HepG2 (cell line): ENCODE data around the gene JMJD1C. TPM values are rescaled to one million over a fixed set of nuclear protein-coding genes. Genes with fewer than 3 reads are reported as not detected.

ENCODE experiments used
- ATAC-seq: fragments of 200-7000 bp; cut with Tn5 transposase; 3 replicates; pipeline ENCODE4 v1.9.1; 2020; ENCODE audit warnings: mild to moderate bottlenecking, moderate library complexity
- BruUV-seq: library from RNA; stranded (reverse); fragments of 400-500 nt; replicated peaks from 2 replicates; lab custom pipeline; 2021; lab: Mats Ljungman, UMichigan
- CTCF ChIA-PET: fragments of 300-600 bp; formaldehyde crosslinking; extraction: SDS; loops from one replicate; lab custom pipeline; 2021; ENCODE audit warnings: low total read pairs, inconsistent platforms, low intra/inter-chr PET ratio; lab: Yijun Ruan, JAX
- POLR2A ChIA-PET: fragments of 350-600 bp; sonication (Branson Sonifier 250); formaldehyde crosslinking; loops from one replicate; lab custom pipeline; 2020; ENCODE audit warnings: antibody characterized with exemption, inconsistent platforms; lab: Yijun Ruan, JAX
- DNase-seq: peaks from one replicate; pipeline ENCODE4 v3.0.0-alpha.2; 2015; ENCODE audit warnings: low spot score
- FAIRE-seq: peaks from 3 replicates; lab custom pipeline; 2011; peaks lifted over from hg19 to GRCh38; lab: Jason Lieb, UNC
- H2AFZ ChIP-seq: one replicate; pipeline ENCODE4 v1.6.1; 2011; ENCODE audit warnings: low read length, inconsistent platforms
- H3K27ac ChIP-seq: fragments of 300-600 bp; 3 replicates; pipeline ENCODE4 v1.8.0; 2011; ENCODE audit warnings: mixed run types, mild to moderate bottlenecking, mixed read lengths, low read length, inconsistent platforms; ENCODE audit not compliant: insufficient read depth; ENCODE audit errors: extremely low read length
- H3K27me3 ChIP-seq, 2 experiments: fragments of 200-600 bp in 1 of 2; 2 replicates in 1 of 2; 3 replicates in 1 of 2; pipeline versions ENCODE4 v1.6.0 to v1.8.0; 2011; ENCODE audit warnings: low read length in 2 of 2, mild to moderate bottlenecking in 2 of 2, moderate library complexity in 2 of 2, inconsistent platforms in 1 of 2; ENCODE audit not compliant: insufficient read depth in 2 of 2, control insufficient read depth in 1 of 2
- H3K36me3 ChIP-seq, 2 experiments: fragments of 200-600 bp in 1 of 2; replicated peaks in 1 of 2; 2 replicates in 1 of 2; 3 replicates in 1 of 2; pipeline versions ENCODE4 v1.5.1 to v1.8.0; 2011; ENCODE audit warnings: low read length in 2 of 2, inconsistent platforms in 1 of 2; ENCODE audit not compliant: insufficient read depth in 2 of 2, control insufficient read depth in 1 of 2
- H3K4me1 ChIP-seq: 2 replicates; pipeline ENCODE4 v1.5.1; 2012; ENCODE audit warnings: low read length, inconsistent platforms; ENCODE audit not compliant: insufficient read depth
- H3K4me2 ChIP-seq: 2 replicates; pipeline ENCODE4 v1.6.0; 2011; ENCODE audit warnings: low read depth, low read length, inconsistent platforms
- H3K4me3 ChIP-seq, 3 experiments: fragments of 200-600 bp in 1 of 3; sonication (generic), shearing (Covaris generic) in 1 of 3; replicated peaks in 1 of 3; 2 replicates each; pipeline ENCODE4 v1.5.1; 2011 to 2016; ENCODE audit warnings: low read length in 3 of 3, inconsistent platforms in 2 of 3, low read depth in 2 of 3, mild to moderate bottlenecking in 2 of 3, control low read depth in 1 of 3, mixed read lengths in 1 of 3; ENCODE audit not compliant: insufficient read depth in 1 of 3
- H3K79me2 ChIP-seq: one replicate; pipeline ENCODE4 v1.6.1; 2011; ENCODE audit warnings: low read length, inconsistent platforms; ENCODE audit not compliant: insufficient read depth
- H3K9ac ChIP-seq: 2 replicates; pipeline ENCODE4 v1.6.0; 2011; ENCODE audit warnings: mild to moderate bottlenecking, low read depth, low read length, inconsistent platforms; ENCODE audit not compliant: insufficient read depth
- H3K9me3 ChIP-seq: 2 replicates; pipeline ENCODE4 v1.5.1; 2012; ENCODE audit warnings: mild to moderate bottlenecking, low read length
- H4K20me1 ChIP-seq: 2 replicates; pipeline ENCODE4 v1.6.0; 2011; ENCODE audit warnings: inconsistent platforms, mild to moderate bottlenecking, low read length, moderate library complexity; ENCODE audit not compliant: insufficient read depth
- CCAR2 ChIP-seq: fragments of 200-400 bp; formaldehyde crosslinking; optimal IDR thresholded peaks from 2 replicates; pipeline ENCODE3; 2018; ENCODE audit warnings: low read depth, mild to moderate bottlenecking, low read length, moderate library complexity
- ETV5 ChIP-seq: IDR thresholded peaks from 2 replicates; pipeline ENCODE4 v1.6.1; 2018; ENCODE audit warnings: missing biosample characterization, missing genetic modification reagents, inconsistent platforms, borderline replicate concordance
- HDAC1 ChIP-seq: sonication (generic); formaldehyde crosslinking; IDR thresholded peaks from 2 replicates; pipeline ENCODE4 v1.5.1; 2020; ENCODE audit warnings: mild to moderate bottlenecking, missing genetic modification reagents
- HOXA3 ChIP-seq: sonication (generic); formaldehyde crosslinking; IDR thresholded peaks from 2 replicates; pipeline ENCODE4 v1.5.0; 2020; ENCODE audit warnings: missing genetic modification reagents
- MAFK ChIP-seq, 2 experiments: IDR thresholded peaks in 1 of 2; conservative IDR thresholded peaks in 1 of 2; 2 replicates each; pipeline ENCODE4 v1.6.1; 2011; ENCODE audit warnings: improper control_type of control experiment in 2 of 2, low read length in 2 of 2
- MXD4 ChIP-seq: IDR thresholded peaks from 2 replicates; pipeline ENCODE4 v1.6.1; 2016; ENCODE audit warnings: mild to moderate bottlenecking, missing biosample characterization, missing genetic modification reagents
- NCOA1 ChIP-seq: sonication (generic); formaldehyde crosslinking; IDR thresholded peaks from 2 replicates; pipeline ENCODE4 v1.9.0; 2021; ENCODE audit warnings: missing genetic modification reagents
- PCBP1 ChIP-seq: fragments of 200-400 bp; formaldehyde crosslinking; IDR thresholded peaks from 2 replicates; pipeline ENCODE4 v1.6.1; 2017; ENCODE audit warnings: mild to moderate bottlenecking, low read depth, low read length, borderline replicate concordance
- SMAD1 ChIP-seq: sonication (generic); formaldehyde crosslinking; IDR thresholded peaks from 2 replicates; pipeline ENCODE4 v1.4.0; 2020; ENCODE audit warnings: missing genetic modification reagents, low read depth, mild to moderate bottlenecking, borderline replicate concordance
- SOX13 ChIP-seq, 3 experiments: fragments of 450-650 bp in 1 of 3; sonication (generic) in 1 of 3; formaldehyde crosslinking in 1 of 3; IDR thresholded peaks in 2 of 3; conservative IDR thresholded peaks in 1 of 3; 2 replicates each; pipeline versions ENCODE4 v1.5.0 to v1.6.1; 2016 to 2020; ENCODE audit warnings: antibody characterized with exemption in 1 of 3, mild to moderate bottlenecking in 1 of 3, missing compliant biosample characterization in 1 of 3, missing genetic modification reagents in 1 of 3, moderate library complexity in 1 of 3
- ZBTB20 ChIP-seq: sonication (generic); formaldehyde crosslinking; IDR thresholded peaks from 2 replicates; pipeline ENCODE4 v1.8.1; 2023; ENCODE audit warnings: missing genetic modification reagents, low read depth, mild to moderate bottlenecking, borderline replicate concordance
- ZFP41 ChIP-seq: sonication (generic); formaldehyde crosslinking; IDR thresholded peaks from 2 replicates; pipeline ENCODE4 v1.4.0; 2020; ENCODE audit warnings: mild to moderate bottlenecking, missing genetic modification reagents, borderline replicate concordance
- ZNF331 ChIP-seq: sonication (generic); formaldehyde crosslinking; IDR thresholded peaks from 2 replicates; pipeline ENCODE4 v1.4.0; 2020; ENCODE audit warnings: missing genetic modification reagents
- ZNF577 ChIP-seq: sonication (generic); formaldehyde crosslinking; IDR thresholded peaks from 2 replicates; pipeline ENCODE4 v1.4.0; 2020; ENCODE audit warnings: mild to moderate bottlenecking, low read depth, missing genetic modification reagents, borderline replicate concordance
- WGBS: methylation state at CpG from one replicate; pipeline ENCODE4 v1.1.6; 2017; ENCODE audit warnings: low lambda C conversion rate; 5-methylcytosine and 5-hydroxymethylcytosine counted together
- in situ Hi-C: cut with HindIII; loops from 2 replicates; pipeline ENCODE4 v1.10.0; 2017; ENCODE audit warnings: low pct_unique_long_range_greater_than_20kb; ENCODE audit not compliant: extremely low pct_ligation_motif_present
- intact Hi-C: fragments of 100-400 bp; cut with micrococcal nuclease; formaldehyde crosslinking; loops from one replicate; pipeline ENCODE4 v1.10.0; 2022; ENCODE audit not compliant: unreplicated experiment
- polyA plus RNA-seq, 8 experiments: library from polyadenylated mRNA; depleted of rRNA in 3 of 8; stranded (reverse) in 7 of 8; unstranded in 1 of 8; fragments of >200 nt; fragmentation: Illumina TruSeq in 4 of 8; extraction: Trizol in 4 of 8; gene quantifications; 2 replicates each; pipeline versions ENCODE4 v1.2.1 to v1.2.3, GENCODE V29; 2011 to 2016; ENCODE audit warnings: low read depth in 4 of 8, missing spikeins in 1 of 8, mixed read lengths in 1 of 8; ENCODE audit not compliant: insufficient read depth in 1 of 8
- total RNA-seq, 5 experiments: library from RNA; depleted of rRNA; stranded (reverse); fragments of >200 nt; fragmentation: Illumina TruSeq; extraction: Trizol; gene quantifications; 2 replicates each; pipeline ENCODE4 v1.2.3, GENCODE V29; 2016; ENCODE audit warnings: low read depth in 1 of 5
- TF ChIP-seq, protein P1 (sequence below): sonication (generic); formaldehyde crosslinking; IDR thresholded peaks from 2 replicates; pipeline ENCODE4 v1.9.0; 2022; ENCODE audit warnings: missing genetic modification reagents, mild to moderate bottlenecking, borderline replicate concordance
- TF ChIP-seq, protein P2 (sequence below): sonication (generic); formaldehyde crosslinking; IDR thresholded peaks from 2 replicates; pipeline ENCODE4 v1.4.0; 2020; ENCODE audit warnings: mild to moderate bottlenecking, missing genetic modification reagents

The JMJD1C gene
- total and polyA plus RNA-seq, 2 of the 13 experiments (the other 11 are each of a cell fraction or from before 2014, with no cell fraction given), result 42.3 to 42.7 TPM

DNA sequence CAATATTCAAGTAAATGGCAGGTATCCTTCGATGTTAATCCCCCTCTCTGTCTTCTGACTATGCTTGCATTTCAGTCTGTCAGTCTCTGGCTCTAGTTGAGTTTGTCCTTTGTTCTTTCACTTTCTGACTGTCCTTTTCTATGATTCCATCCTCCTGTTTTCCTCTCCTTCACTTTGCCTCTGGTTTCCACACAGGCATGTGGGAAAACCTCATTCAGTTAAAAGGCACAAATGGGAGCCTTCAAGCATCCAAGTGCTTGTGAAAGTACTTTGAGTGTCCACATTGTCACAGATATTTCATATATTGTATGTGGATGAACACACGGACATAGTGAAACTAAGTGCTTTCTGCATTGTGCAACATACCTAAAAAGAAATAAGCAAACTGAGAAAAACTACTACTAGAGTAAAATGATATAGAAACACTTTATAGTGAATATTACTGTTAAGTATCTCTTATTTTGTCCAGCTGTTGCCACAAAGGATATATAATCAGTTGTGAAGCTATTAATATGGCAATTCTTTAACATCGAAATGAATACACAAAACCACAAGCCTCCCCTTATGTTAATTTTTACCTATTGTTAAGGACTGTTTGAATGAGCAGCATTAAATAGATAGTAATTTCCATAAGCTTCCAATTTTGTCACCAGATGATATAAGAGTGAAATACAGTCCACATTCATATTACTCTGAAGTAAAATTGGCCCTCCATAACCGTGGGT is 260.9 kb downstream of the JMJD1C start:
- CTCF ChIA-PET, result no interaction called here
- H3K9ac ChIP-seq, result no peak overlapping the region
- intact Hi-C loops (no loop called here), in situ Hi-C loops (no loop called here)
- H3K9me3 ChIP-seq, result no peaks in the 10 kb centered on the region
- ATAC-seq, result no peak
- H3K4me1 ChIP-seq, result no peaks in the 10 kb centered on the region
- H2AFZ ChIP-seq, result no peak overlapping the region
- peaks cover 27 to 60% of the 10 kb centered on the region in 2 experiments for H3K36me3 ChIP-seq
- no peak for FAIRE-seq
- TF ChIP-seq PCBP1, result no peak
- TF ChIP-seq SOX13 (IDR thresholded peaks at IDR 0.05), result no peak
- TF ChIP-seq SOX13 (CRISPR knock-in tag; conservative IDR thresholded peaks at IDR 0.05 in 1 of 2, IDR thresholded peaks at IDR 0.05 in 1 of 2), result no peak
- no peak for TF ChIP-seq ZFP41 (CRISPR knock-in tag)
- TF ChIP-seq, protein P1, sequence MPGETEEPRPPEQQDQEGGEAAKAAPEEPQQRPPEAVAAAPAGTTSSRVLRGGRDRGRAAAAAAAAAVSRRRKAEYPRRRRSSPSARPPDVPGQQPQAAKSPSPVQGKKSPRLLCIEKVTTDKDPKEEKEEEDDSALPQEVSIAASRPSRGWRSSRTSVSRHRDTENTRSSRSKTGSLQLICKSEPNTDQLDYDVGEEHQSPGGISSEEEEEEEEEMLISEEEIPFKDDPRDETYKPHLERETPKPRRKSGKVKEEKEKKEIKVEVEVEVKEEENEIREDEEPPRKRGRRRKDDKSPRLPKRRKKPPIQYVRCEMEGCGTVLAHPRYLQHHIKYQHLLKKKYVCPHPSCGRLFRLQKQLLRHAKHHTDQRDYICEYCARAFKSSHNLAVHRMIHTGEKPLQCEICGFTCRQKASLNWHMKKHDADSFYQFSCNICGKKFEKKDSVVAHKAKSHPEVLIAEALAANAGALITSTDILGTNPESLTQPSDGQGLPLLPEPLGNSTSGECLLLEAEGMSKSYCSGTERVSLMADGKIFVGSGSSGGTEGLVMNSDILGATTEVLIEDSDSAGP (CRISPR knock-in tag), result no peak
- peaks cover 2% of the 10 kb centered on the region; the same call in 1 of the 2 replicates for H4K20me1 ChIP-seq
- no peak overlapping the region for H3K4me3 ChIP-seq
- BruUV-seq, result no TSS peak
- H3K27me3 ChIP-seq, result no peaks in the 10 kb centered on the region
- WGBS, result 98% methylated on average over 4 of the region's 4 CpGs
- no peak for DNase-seq
- no peak overlapping the region for H3K27ac ChIP-seq
- H3K4me2 ChIP-seq, result no peak overlapping the region
- H3K79me2 ChIP-seq, result no peaks in the 10 kb centered on the region
- POLR2A ChIA-PET, result no interaction called here

DNA sequence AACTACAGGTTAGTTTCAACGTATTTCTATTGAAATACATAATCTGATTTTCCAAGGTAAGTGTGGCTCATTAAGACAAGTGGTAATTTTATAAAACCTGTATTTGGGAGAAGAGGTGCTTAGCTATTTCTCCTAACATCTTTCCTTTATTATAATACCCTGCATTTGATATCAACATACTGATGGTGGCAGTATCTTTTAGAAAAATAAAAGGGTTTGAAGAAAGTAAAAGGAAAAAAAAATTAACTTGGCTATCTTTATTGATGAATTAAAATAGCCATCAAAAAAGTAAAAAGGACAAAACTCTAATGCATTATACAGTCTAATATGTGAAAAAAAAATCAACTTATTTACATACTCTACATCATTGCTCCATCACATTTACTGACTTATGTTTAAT is 264.7 kb downstream of the JMJD1C start:
- no peaks in the 10 kb centered on the region for H3K79me2 ChIP-seq
- POLR2A ChIA-PET, result no interaction called here
- no peak overlapping the region for H3K9ac ChIP-seq
- DNase-seq (no peak), ATAC-seq (no peak), FAIRE-seq (no peak)
- in situ Hi-C loops (no loop called here), intact Hi-C loops (no loop called here)
- CTCF ChIA-PET, result no interaction called here
- WGBS, result 0% methylated on average over 1 of the region's 1 CpG
- H3K36me3 ChIP-seq, result peaks cover 9 to 62% of the 10 kb centered on the region in 2 experiments
- BruUV-seq, result no TSS peak
- no peaks in the 10 kb centered on the region for H3K4me1 ChIP-seq
- H3K27ac ChIP-seq, result no peak overlapping the region
- H3K4me2 ChIP-seq, result no peak overlapping the region
- H3K9me3 ChIP-seq, result no peaks in the 10 kb centered on the region
- H4K20me1 ChIP-seq, result 0 out of 2 replicates have a peak, but pooled peaks cover 2% of the 10 kb centered on the region
- no peaks in the 10 kb centered on the region for H3K27me3 ChIP-seq
- no peak overlapping the region for H2AFZ ChIP-seq
- H3K4me3 ChIP-seq, result no peak overlapping the region
- TF ChIP-seq MXD4 (no peak), ETV5 (CRISPR knock-in tag) (no peak), ZBTB20 (CRISPR knock-in tag) (no peak), ZNF331 (no peak), NCOA1 (CRISPR knock-in tag) (no peak), SMAD1 (no peak), HOXA3 (no peak), MAFK (conservative IDR thresholded peaks at IDR 0.05 in 1 of 2, IDR thresholded peaks at IDR 0.05 in 1 of 2; ENCODE audit: low read length in 2 of 2) (no peak), ZNF577 (CRISPR knock-in tag) (no peak), CCAR2 (no peak), HDAC1 (no peak)
- TF ChIP-seq, protein P2, sequence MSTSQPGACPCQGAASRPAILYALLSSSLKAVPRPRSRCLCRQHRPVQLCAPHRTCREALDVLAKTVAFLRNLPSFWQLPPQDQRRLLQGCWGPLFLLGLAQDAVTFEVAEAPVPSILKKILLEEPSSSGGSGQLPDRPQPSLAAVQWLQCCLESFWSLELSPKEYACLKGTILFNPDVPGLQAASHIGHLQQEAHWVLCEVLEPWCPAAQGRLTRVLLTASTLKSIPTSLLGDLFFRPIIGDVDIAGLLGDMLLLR (CRISPR knock-in tag), result no peak
